NCI-H774 (cell line): ENCODE data around the gene ASXL1.
"Not testable (repeated sequence)": the region's sequence is repeated elsewhere in the genome, so short reads cannot be mapped to it uniquely, and the experiment has no call there.

Source experiments
- DNase-seq: peaks from one replicate; lab custom pipeline; 2025; lab: John Stamatoyannopoulos, UW

Gene ASXL1

DNA sequence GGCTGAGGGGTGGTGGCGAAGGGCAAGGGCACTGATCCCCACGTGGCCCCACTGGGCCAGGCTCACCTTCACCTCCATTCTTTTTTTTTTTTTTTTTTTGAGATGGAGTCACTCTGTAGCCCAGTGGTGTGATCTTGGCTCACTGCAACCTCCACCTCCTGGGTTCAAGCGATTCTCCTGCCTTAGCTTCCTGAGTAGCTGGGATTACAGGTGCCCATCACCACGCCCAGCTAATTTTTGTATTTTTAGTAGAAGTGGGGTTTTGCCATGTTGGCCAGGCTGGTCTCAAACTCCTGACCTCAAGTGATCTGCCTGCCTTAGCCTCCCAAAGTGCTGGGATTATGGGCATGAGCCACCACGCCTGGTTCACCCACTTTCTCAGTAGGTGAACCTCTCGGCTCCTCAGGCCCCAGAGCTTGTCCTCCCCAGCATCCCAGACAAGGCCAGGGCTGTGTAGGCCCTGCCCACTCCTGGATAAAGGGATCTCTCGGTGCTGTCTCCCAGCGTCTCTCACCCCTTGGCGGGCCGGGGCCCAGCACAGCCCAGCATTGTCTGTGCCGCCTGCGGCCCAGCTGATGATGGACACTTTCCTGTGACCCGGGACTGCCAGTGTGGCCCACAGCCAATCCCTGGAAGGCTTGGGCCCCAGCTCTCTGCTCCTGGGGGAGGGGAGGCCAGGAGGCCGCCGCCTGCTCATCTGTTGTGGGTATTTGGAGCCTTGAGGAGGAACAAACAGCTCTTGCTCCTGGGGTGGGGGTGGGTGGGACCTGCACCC lies 108.0 kb downstream of the ASXL1 start:
- DNase-seq = not testable (repeated sequence)

DNA sequence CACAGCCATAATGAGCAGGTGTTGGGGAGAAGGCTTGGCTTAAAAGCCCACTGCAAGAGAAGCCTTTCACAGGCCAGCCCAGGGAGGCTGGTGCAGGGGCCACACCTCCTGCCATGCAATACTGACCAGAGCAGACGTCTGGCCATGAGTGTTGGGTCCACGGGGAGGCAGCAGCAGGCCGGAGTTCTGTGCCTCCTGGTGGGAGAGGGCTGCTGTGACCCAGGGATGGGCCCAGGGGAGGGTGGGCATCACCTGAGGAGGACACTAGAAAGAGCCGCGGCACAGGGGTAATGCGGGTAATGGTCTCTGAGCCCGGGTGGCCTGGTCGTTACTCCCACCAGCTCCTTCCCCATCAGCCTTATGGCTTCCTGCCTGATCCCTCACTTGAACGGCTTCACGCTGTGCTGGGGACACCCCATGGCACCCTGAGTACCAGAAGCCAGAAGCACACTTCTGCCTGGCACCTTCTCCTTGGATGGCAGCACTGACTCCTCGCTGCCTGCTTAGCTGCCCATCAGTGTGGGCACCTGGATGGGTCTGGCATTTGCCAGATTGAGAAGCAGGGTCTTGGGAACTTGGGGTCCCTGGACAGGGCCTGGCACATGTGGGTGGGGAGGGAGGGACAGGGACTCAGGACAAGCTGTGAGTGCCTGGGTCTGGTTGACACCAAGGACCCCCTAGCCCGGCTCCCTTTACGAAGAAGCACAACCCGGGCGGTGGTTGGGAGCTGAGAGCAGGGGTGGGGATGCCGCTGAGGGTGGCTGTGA lies 108.8 kb downstream of the ASXL1 start:
- no peak for DNase-seq

- DNase-seq = no peak
Measured at GRCh38 chr20:32467506-32468312, 109.6 kb downstream of the ASXL1 start.

DNA sequence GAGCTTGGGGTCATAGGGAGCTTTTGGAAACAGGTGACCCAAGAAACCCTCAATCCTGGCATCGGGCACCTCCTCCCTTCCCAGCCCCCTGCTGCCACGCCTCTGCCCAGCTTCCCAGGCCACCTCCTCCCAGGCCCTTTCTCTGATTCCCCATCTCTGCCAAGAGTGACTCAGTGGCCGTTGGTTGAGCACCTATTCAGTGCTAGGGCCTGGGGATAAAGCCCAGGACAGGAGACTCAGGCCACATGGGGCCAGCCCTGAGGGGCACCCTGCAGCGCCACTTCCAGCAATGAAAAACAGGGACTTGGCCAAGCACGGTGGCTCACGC lies 110.1 kb downstream of the ASXL1 start:
- no peak for DNase-seq

DNA sequence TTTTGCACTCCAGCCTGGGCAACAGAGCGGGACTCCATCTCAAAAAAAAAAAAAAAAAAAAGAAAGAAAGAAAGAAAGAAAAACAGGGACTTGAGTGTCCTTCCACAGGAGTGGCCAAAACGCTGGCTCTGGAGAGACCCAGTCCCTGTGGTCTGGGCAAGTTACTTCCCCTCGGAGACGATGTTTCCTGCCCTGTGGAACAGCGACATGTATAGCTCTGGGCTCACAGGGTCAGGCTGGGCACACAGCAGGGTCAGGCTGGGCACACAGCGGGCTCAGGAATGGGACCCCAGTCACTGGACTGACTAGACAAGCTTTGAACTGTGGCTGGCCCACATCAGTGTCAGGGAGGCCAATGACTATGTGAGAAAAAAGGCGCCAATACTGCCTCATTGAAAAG lies 110.7 kb downstream of the ASXL1 start:
- DNase-seq = no peak

- no peak for DNase-seq
Measured at GRCh38 chr20:32470025-32470861, 112.1 kb downstream of the ASXL1 start.

- no peak for DNase-seq
Measured at GRCh38 chr20:32470940-32471339, 112.8 kb downstream of the ASXL1 start.

DNA sequence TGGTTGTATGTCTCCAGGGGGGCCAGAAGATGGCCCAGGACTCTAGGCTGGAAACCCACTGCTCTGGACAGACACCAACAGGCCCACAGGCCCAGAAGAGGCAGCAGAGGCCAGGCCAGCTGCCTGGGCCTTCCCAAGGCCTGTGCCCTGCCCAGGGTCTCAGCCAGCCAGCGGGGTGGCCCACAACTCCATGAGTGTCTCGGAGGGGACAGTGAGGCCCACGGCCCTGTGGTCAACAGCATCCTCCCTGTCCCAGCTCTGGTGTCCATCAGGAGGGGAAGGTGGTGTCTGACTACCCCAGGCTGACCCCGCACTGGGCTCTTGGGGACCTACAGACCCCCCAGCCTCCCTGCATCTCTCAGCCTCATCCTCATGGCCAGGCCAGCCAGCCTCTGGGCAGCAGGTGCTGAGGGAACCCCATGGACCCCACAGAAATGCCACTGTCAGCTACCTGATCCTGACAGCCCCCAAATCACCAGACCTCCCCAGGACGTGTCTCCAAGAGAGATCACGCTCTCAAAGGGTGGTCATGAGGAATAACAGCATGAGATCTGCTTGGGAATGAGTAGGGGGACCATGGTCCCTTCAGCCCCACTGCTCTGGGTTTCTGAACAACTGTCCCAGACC lies 114.6 kb downstream of the ASXL1 start:
- no peak for DNase-seq

DNA sequence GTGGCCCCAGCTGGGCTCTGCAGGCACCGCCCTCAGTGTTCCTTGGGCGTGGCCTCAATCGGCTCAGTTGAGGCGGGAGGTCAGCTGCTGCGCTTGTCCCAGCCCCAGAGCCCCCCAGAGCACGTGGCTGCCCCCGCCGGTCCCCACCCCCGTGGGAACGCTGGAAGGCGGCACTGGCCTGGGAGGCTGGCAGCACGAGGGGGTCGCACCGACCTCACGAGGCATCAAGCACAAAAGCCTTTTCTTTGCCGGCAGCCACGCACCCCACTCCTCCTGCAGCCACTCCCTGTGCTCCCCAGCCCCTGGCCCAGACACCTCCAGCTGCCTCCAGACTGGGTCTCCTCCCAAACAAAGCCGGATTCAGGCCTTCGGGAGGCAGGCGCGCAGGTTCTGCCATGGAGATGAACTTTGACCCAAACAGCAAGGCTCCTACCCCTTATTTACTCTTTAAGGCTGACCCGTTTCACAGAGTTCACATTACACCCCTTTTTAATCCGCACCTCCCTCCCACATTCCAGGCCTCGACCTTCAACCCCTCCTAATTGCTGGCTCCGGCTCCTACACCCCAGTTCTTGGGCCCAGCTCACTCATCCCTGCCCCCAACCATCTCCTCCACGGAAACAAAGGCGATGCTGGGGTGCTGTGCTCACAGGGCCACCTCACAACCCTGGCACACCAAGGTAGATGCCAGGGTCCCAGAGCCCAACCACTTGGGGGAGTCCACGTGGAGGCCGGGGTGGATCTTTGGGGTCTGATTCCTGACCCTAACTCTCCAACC lies 115.3 kb downstream of the ASXL1 start:
- DNase-seq = no peak

GRCh38 chr20:32474009-32474716 lies 116.0 kb downstream of the ASXL1 start:
- DNase-seq = no peak

GRCh38 chr20:32474717-32474966 lies 116.5 kb downstream of the ASXL1 start:
- DNase-seq = no peak

DNA sequence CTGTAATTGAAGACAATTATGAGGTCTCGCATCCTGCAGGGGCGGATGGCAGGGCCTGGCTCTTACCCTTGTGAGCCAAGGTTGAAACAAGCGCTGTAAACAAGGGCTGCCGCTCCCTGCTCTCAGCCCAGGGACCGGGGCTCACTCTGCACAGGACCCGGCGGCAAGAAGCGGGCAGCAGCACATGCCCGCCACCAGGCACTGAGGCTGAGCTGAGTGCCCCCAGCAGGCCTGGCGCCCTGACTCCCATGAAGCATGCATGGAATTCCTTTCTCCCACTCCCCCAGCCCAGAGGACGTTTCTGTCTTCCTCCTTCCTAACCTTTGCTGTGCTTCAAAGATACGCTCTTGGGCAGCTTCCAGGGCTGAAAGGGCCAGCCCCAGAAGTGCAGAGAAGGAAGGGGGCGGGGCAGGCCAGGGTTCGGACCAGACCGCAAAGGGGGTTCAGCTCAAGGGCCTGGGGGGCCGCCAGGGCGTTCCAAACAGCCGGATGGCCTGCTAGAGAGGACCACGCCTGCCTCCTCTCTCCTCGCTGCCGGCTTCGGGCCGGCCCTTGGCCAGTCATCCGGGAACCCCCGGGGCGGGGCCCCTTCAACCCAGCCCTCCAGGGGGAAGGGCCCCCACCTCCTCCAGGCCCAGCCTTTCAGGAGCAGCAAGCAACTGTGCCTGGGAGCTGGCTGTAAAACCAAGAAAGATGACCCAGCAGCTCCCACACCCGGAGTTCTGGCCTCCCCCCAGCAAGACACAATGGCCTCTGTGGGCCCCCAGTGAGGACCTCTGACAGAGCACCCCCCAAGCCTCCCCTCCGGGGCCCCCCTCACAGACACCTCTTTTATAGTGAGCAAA lies 117.1 kb downstream of the ASXL1 start:
- no peak for DNase-seq

DNA sequence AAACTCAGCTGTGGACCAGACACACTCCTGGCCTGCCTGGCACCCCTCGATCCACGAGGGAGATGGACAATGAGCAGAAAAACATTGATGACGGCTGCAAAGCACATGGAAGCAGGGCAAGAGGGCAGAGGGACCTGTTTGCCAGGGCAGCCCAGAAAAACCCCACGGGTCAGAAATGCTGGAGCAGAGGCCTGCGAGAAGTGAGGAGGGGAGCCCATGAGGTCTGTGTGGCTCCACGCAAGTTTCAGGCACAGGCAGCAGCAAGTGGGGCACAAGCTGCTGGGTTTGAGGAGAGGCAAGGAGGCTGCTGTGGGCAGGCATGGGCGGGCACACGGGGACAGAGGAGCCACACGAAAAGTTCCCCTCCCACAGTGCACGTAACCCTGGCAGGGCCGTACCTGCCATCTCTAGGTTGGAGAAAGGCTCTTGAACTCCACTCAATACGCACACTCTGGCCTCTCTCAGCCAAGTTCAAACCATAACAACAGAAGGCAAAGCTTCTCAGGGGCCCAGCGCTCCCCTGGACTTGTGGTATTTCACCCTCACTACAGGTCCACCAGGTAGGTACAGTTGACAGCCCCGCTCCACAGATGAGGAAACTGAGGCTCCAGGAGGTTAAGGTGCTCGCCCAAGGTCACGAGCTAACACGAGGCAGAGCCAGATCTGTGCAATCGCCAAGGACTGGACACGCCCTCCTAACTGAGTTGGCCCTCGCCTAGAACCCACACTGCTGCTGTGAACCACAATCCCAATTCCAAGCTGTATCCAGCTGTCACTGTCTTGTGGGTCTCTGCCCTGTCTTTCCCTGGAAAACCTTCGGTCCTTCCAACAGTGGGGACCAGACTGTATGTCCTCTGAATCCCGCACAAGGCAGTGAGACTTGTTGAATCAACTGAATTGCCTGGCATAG lies 118.8 kb downstream of the ASXL1 start:
- DNase-seq = no peak

GRCh38 chr20:32477594-32478512 lies 119.7 kb downstream of the ASXL1 start:
- DNase-seq = no peak

- DNase-seq = no peak
Measured at GRCh38 chr20:32478576-32478975, 120.4 kb downstream of the ASXL1 start.

- no peak for DNase-seq
Measured at GRCh38 chr20:32479012-32479411, 120.9 kb downstream of the ASXL1 start.

DNA sequence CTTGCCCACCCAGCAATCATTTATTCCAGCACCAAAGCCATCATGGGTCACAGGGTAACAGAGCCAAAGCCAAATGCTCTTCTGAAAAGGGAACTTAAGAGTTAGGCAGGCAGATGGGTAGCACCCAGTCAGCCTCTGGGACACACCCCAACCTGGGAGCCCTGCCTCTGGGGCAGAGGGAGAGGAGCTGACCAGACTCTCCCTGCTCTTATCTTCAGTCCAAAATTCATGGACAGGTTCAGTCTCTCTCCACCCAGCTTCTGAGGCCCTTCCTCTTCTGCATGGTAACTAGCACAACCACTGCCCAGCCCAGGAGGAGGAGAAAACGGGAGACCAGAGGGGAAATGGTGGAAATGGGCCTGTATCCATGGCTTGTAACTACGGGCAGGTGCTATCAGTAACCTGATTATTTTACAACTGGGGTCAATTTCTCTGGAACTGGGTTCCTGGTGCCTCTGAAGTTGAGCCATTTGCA lies 121.6 kb downstream of the ASXL1 start:
- DNase-seq = no peak
